GM13977 (cell line): ENCODE measurements around the gene TGFA.

ENCODE experiments used
- DNase-seq: peaks from one replicate; pipeline ENCODE4 v3.0.0; 2012; ENCODE audit warnings: low spot score
- CTCF ChIP-seq: IDR thresholded peaks from 2 replicates; pipeline ENCODE4 v1.5.1; 2012; ENCODE audit warnings: mild to moderate bottlenecking, control low read depth; ENCODE audit not compliant: insufficient read depth; ENCODE audit errors: extremely low read depth, missing control alignments
- in situ Hi-C: fragments of 300-500 bp; cut with MboI; formaldehyde crosslinking; loops from one replicate; pipeline ENCODE4 v1.12.0; 2022; ENCODE audit warnings: low sequenced_read_pairs, low pct_unique_long_range_greater_than_20kb, mixed read lengths, inconsistent platforms; ENCODE audit not compliant: unreplicated experiment

TGFA gene

GRCh38 chr2:70484086-70484485, 69.5 kb downstream of the TGFA start:
- in situ Hi-C loops = no loop called here
- TF ChIP-seq CTCF = no peak
- DNase-seq = no peak

- in situ Hi-C loops = no loop called here
- no peak for DNase-seq
- TF ChIP-seq CTCF = no peak
Measured at GRCh38 chr2:70482401-70482800, 71.2 kb downstream of the TGFA start.

GRCh38 chr2:70480468-70480867, 73.2 kb downstream of the TGFA start:
- no peak for TF ChIP-seq CTCF
- peak; percentile 35 for DNase-seq
- in situ Hi-C loops = no loop called here

GRCh38 chr2:70479816-70480215, 73.8 kb downstream of the TGFA start:
- TF ChIP-seq CTCF = no peak
- in situ Hi-C loops = no loop called here
- DNase-seq = no peak

GRCh38 chr2:70477441-70477844, 76.2 kb downstream of the TGFA start:
- no peak for DNase-seq
- no peak for TF ChIP-seq CTCF
- in situ Hi-C loops = no loop called here

- no peak for DNase-seq
- no peak for TF ChIP-seq CTCF
- in situ Hi-C loops = no loop called here
Measured at GRCh38 chr2:70475266-70475665, 78.4 kb downstream of the TGFA start.

GRCh38 chr2:70474256-70474848, 79.3 kb downstream of the TGFA start:
- in situ Hi-C loops = no loop called here
- DNase-seq = no peak
- no peak for TF ChIP-seq CTCF
